Stomach (tissue), 9 donors: ENCODE measurements around the gene GPD2. TPM values are rescaled to one million over a fixed set of nuclear protein-coding genes. Genes with fewer than 3 reads are reported as not detected.
"Not testable (repeated sequence)": the region's sequence is repeated elsewhere in the genome, so short reads cannot be mapped to it uniquely, and the experiment has no call there.

ENCODE experiments used
- DNase-seq, 2 donors: peaks; one replicate each; pipeline versions ENCODE4 v3.0.0 to v3.0.0-alpha.2; 2013 to 2019
- H3K27ac ChIP-seq, 5 donors: fragments of 200-600 bp in 4 of 5; sonication (generic) in 4 of 5; one replicate each; pipeline ENCODE4 v1.5.1; 2013 to 2019; ENCODE audit warnings: mild to moderate bottlenecking in 1 of 5, moderate library complexity in 1 of 5
- H3K27me3 ChIP-seq, 3 donors: fragments of 200-600 bp; sonication (generic); one replicate each; pipeline ENCODE4 v1.5.1; 2017 to 2019; ENCODE audit warnings: mixed run types in 1 of 3
- H3K36me3 ChIP-seq, 4 donors: fragments of 200-600 bp; sonication (generic); 1 replicate in 3 of 4; 2 replicates in 1 of 4; pipeline ENCODE4 v1.5.1; 2016 to 2019
- H3K4me1 ChIP-seq, 4 donors: fragments of 200-600 bp; sonication (generic); one replicate each; pipeline ENCODE4 v1.5.1; 2016 to 2019
- H3K4me3 ChIP-seq, 4 donors: fragments of 200-600 bp; sonication (generic) in 3 of 4; one replicate each; pipeline ENCODE4 v1.5.1; 2016 to 2019; ENCODE audit warnings: mild to moderate bottlenecking in 1 of 4
- H3K9me3 ChIP-seq, 4 donors: fragments of 200-600 bp; sonication (generic); one replicate each; pipeline ENCODE4 v1.5.1; 2016 to 2019
- EP300 ChIP-seq: sonication (generic); formaldehyde crosslinking; IDR thresholded peaks from one replicate; pipeline ENCODE4 v1.6.1; 2017; ENCODE audit warnings: antibody characterized with exemption
- POLR2A ChIP-seq, 4 donors: fragments of 450-650 bp; IDR thresholded peaks; one replicate each; pipeline ENCODE4 v1.6.1; 2016; ENCODE audit warnings: antibody characterized with exemption in 4 of 4, control low read depth in 2 of 4, mild to moderate bottlenecking in 1 of 4, moderate library complexity in 1 of 4
- POLR2AphosphoS5 ChIP-seq, 3 donors: sonication (generic); formaldehyde crosslinking; IDR thresholded peaks; one replicate each; pipeline ENCODE4 v1.6.1; 2016; ENCODE audit warnings: antibody characterized with exemption in 3 of 3
- WGBS, 5 donors: extraction: QIAGEN DNeasy Blood & Tissue Kit in 3 of 5; methylation state at CpG; one replicate each; pipeline versions ENCODE4 v1.1.5 to v1.1.7; 2013 to 2018; 5-methylcytosine and 5-hydroxymethylcytosine counted together
- intact Hi-C: fragments of 100-400 bp; cut with DNase I; formaldehyde crosslinking; loops from one replicate; pipeline ENCODE4 v1.15.1; 2023; ENCODE audit warnings: low total_unique reads
- polyA plus RNA-seq, 3 donors: library from polyadenylated mRNA; stranded (reverse); fragments of 200-250 nt; gene quantifications; one replicate each; pipeline ENCODE4 v1.2.3, GENCODE V29; 2013
- total RNA-seq, 5 donors: library from RNA; depleted of rRNA; stranded (reverse); fragments of >200 nt; gene quantifications; one replicate each; pipeline versions ENCODE4 v1.1.0 to v1.2.3, GENCODE V29; 2014 to 2016
- TF ChIP-seq, protein P1 (sequence below), 7 experiments: fragments of 450-650 bp in 4 of 7; fragments of 200-600 bp in 3 of 7; sonication (generic) in 3 of 7; IDR thresholded peaks; one replicate each; pipeline ENCODE4 v1.5.1; 2016 to 2019; ENCODE audit warnings: antibody characterized with exemption in 7 of 7, control low read depth in 2 of 7, mild to moderate bottlenecking in 1 of 7
- donor health status: healthy with polysubstance abuse.
- donor health status: Bipolar disorder and iron deficiency.
- donor health status: healthy.

GPD2 gene
- total and polyA plus RNA-seq, 8 donors: 6.2 to 254 (median 11.5) TPM

DNA sequence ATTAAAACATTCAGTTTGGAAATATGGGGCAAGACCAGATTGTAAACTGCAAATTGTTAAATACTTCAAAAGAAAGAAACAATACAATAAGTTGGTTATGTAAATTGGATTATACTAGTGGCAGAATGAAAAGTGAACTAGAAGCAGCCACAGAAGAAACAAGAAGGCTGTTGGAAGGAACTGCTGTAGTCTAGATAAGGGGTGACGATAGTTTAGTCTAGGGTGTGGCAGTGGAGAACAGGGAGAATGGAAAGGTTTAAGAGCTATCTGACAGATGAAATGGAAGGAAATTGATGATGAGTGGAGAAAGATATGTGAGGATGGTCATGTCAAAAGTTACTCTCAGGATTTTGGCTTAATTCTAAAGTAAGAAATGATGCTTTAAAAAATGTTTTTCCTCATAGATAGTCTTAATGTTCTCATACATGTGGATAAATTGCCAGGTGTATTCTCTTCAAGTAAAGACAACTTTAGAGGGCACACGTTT lies 179.7 kb downstream of the GPD2 start:
- H3K4me1 ChIP-seq: no peaks in the 10 kb centered on the region
- TF ChIP-seq POLR2A (IDR thresholded peaks at IDR 0.05): no peak
- TF ChIP-seq EP300: no peak
- TF ChIP-seq, protein P1, sequence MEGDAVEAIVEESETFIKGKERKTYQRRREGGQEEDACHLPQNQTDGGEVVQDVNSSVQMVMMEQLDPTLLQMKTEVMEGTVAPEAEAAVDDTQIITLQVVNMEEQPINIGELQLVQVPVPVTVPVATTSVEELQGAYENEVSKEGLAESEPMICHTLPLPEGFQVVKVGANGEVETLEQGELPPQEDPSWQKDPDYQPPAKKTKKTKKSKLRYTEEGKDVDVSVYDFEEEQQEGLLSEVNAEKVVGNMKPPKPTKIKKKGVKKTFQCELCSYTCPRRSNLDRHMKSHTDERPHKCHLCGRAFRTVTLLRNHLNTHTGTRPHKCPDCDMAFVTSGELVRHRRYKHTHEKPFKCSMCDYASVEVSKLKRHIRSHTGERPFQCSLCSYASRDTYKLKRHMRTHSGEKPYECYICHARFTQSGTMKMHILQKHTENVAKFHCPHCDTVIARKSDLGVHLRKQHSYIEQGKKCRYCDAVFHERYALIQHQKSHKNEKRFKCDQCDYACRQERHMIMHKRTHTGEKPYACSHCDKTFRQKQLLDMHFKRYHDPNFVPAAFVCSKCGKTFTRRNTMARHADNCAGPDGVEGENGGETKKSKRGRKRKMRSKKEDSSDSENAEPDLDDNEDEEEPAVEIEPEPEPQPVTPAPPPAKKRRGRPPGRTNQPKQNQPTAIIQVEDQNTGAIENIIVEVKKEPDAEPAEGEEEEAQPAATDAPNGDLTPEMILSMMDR (IDR thresholded peaks at IDR 0.05): no peak
- WGBS, 5 donors: 40 to 57% (median 48%) methylated on average over 2 of the region's 2 CpGs
- no peak for DNase-seq
- intact Hi-C loops: no loop called here
- H3K36me3 ChIP-seq: no peaks in the 10 kb centered on the region
- no peaks in the 10 kb centered on the region for H3K27me3 ChIP-seq
- no peak overlapping the region for H3K4me3 ChIP-seq
- peaks cover 0 to 4% (median 0%) of the 10 kb centered on the region in 4 donors for H3K9me3 ChIP-seq
- H3K27ac ChIP-seq: no peak overlapping the region

DNA sequence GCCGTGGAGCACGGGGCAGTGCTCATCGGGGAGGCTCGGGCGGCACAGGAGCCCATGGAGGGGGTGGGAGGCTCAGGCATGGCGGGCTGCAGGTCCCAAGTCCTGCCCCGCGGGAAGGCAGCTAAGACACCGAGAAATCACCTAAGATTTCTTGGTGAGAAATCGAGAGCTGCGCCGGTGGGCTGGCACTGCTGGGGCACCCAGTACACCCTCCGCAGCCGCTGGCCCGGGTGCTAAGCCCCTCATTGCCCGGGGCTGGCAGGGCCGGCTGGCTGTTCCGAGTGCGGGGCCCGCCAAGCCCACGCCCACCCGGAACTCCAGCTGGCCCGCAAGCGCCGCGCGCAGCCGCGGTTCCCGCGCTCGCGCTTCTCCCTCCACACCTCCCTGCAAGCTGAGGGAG lies 181.9 kb downstream of the GPD2 start:
- H3K9me3 ChIP-seq, H3K4me1 ChIP-seq, H3K27me3 ChIP-seq, H3K27ac ChIP-seq, intact Hi-C loops, DNase-seq, H3K4me3 ChIP-seq, H3K36me3 ChIP-seq: not testable (repeated sequence)
- WGBS, 5 donors: 97 to 100% (median 98%) methylated on average over 7 to 33 of the region's 33 CpGs

DNA sequence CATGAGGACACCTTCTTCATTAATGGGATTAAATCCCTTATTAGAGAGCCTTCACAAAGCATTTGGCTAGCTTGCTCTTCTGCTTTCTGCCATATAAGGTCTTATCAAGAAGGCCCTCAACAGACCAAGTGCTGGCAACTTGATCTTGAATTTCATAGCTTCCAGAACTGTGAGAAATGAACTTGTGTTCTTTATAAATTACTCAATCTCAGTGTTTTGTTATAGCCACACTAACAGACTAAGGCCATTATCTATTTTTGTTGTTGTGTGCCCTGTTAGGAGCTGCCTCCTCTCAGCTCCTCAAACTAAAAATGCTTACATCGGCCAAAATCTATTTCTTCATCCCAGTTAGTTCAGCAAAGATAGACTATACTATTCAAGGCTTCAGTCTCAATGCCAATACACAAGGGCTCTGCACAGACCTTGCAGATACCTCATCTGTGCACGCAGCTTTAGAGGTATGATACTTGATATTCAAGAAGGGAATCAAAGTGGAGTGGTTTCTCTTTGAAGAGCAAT lies 182.9 kb downstream of the GPD2 start:
- 85 to 95% (median 87%) methylated on average over 2 of the region's 2 CpGs for WGBS, 5 donors
- no peaks in the 10 kb centered on the region for H3K36me3 ChIP-seq
- DNase-seq: no peak
- H3K27ac ChIP-seq: no peak overlapping the region
- no peak overlapping the region for H3K4me3 ChIP-seq
- intact Hi-C loops: no loop called here
- H3K27me3 ChIP-seq: no peaks in the 10 kb centered on the region
- H3K4me1 ChIP-seq: no peaks in the 10 kb centered on the region
- TF ChIP-seq POLR2AphosphoS5 (IDR thresholded peaks at IDR 0.05): no peak
- peaks cover 0 to 11% (median 4%) of the 10 kb centered on the region in 4 donors for H3K9me3 ChIP-seq

DNA sequence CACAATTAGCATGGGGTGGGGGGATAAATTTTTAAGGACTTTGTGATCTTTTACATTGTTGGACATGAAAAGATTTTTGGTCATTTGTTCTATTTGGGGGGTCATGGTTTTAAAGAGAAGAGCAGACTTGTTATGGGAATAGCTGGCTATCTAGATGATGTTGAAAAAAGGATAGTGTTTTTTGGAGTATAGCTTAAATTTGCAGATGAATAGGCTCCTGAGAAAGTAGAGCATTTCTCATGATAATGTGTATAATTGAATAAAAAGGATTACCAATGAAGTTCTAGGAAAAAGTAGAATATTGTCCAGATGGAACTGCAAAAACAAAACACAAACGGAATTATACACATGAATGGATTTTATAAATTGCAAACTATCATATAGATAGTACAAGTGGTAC lies 186.3 kb downstream of the GPD2 start:
- WGBS, 5 donors: 76 to 88% (median 83%) methylated on average over 1 of the region's 1 CpG
- TF ChIP-seq POLR2AphosphoS5 (IDR thresholded peaks at IDR 0.05): no peak
- TF ChIP-seq POLR2A (IDR thresholded peaks at IDR 0.05): no peak
- TF ChIP-seq EP300: no peak
- TF ChIP-seq, protein P1 (IDR thresholded peaks at IDR 0.05): no peak
- no peak overlapping the region for H3K27ac ChIP-seq
- H3K9me3 ChIP-seq: peaks cover 0 to 19% (median 9%) of the 10 kb centered on the region in 4 donors
- no peak for DNase-seq
- intact Hi-C loops: no loop called here
- no peak overlapping the region for H3K4me3 ChIP-seq
- H3K27me3 ChIP-seq: no peaks in the 10 kb centered on the region
- H3K36me3 ChIP-seq: no peaks in the 10 kb centered on the region
- no peaks in the 10 kb centered on the region for H3K4me1 ChIP-seq

DNA sequence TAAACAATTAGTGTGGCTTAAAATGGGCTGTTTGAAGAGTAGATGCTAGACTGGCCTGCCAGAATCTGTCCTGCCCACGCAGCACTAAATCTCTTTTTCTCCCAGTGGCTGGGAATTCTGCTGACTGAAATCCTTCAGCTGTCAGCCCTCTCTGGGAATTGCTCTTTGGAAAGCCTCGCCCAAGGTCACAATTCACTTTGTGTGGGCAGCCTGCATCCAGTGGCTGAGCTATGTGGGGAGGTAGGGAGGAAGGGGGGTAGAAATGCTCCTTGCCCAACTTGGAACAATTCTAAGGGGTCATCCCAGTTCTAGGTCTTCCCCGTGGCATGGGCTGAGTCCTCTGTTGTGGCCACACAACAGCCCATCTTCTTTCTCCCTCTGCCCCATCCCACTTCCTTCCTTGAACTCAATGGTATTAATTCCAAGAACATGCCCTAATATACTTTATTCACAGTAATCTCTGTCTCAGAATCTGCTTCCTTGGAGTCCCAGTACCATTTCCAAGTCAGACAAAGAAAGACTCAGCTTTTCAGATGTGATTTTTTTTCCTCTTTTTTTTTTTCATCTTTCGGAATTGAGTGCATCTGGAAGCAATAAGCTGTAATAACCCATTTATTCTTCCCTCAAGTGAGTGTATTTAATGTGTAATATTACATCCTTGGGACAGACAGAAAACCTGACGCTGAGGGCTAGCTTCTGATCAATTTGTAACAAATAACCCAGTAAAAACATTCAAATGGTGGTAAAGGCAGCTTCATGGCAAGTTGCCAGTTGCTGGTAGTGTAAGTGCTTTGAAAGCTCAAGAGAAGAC lies 189.4 kb downstream of the GPD2 start:
- no peak for TF ChIP-seq EP300
- TF ChIP-seq POLR2A (IDR thresholded peaks at IDR 0.05): no peak
- TF ChIP-seq, protein P1 (IDR thresholded peaks at IDR 0.05): no peak
- no peak for TF ChIP-seq POLR2AphosphoS5 (IDR thresholded peaks at IDR 0.05)
- H3K27ac ChIP-seq: no peak overlapping the region
- peak in 1 of 2 donors; percentile 6 for DNase-seq
- no peaks in the 10 kb centered on the region for H3K36me3 ChIP-seq
- H3K4me1 ChIP-seq: no peaks in the 10 kb centered on the region
- H3K27me3 ChIP-seq: no peaks in the 10 kb centered on the region
- peaks cover 0 to 18% (median 8%) of the 10 kb centered on the region in 4 donors for H3K9me3 ChIP-seq
- H3K4me3 ChIP-seq: no peak overlapping the region
- intact Hi-C loops: no loop called here
- WGBS, 5 donors: 62 to 77% (median 75%) methylated on average over 5 of the region's 5 CpGs
